HG02759 (cell line): ENCODE results near the gene KCTD2.
A peak's percentile ranks its signal among the peaks of the same experiment; 100 is the strongest.
"Not testable (repeated sequence)": the region's sequence is repeated elsewhere in the genome, so short reads cannot be mapped to it uniquely, and the experiment has no call there.

Experiments used
- ATAC-seq: cut with Tn5 transposase; IDR thresholded peaks from one replicate; pipeline ENCODE4 v1.9.1; 2021; ENCODE audit warnings: mild to moderate bottlenecking, moderate library complexity; ENCODE audit not compliant: unreplicated experiment

KCTD2 gene

DNA sequence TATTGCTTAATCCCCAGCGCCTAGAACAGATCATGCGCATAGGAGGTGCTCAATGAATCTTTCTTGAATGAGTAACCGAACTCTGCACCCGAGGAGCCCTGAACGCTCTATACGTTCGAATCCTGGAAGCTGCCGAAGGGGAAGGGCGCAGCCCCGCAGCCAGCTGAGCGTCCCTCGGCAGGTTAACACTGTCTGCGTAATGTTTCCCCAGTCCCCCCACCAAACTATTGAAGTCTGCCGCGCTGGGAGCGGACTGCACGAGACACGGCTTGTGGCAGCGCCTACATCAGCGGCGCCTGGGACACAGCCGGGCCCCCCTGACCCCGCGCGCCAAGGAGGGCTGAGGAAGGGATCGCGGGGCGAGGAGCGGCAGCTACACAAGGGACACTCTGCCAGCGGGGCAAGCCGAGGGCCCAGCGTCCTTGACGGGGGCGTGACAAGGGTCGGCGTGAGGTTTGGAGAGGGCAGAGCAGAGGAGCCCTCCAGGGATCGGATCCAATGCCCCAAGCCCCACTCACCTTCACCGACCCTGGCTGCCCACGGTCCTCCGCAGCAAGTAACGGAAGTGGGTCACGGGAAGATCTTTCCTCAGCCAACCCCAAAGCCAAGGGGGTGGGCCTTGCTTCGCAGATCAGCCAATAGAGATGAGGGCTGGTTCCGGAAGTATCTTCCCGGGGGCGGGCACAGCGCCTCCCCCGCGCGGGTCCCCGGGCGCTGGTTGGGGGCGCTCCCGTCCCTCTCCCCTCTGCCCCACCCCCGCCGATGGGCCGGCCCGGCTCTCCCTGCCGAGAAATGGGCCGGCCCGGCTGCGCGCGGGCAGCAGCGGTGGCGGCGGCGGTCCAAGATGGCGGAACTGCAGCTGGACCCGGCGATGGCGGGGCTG lies at the start of gene KCTD2, which contains the start of gene ATP5PD:
KCTD2 (plus strand) TSS at position 819 of the 883 bp plus-strand sequence; CDS start at position 845, 26 bp downstream.
ATP5PD (minus strand) TSS at position 563 of the 883 bp plus-strand sequence. CDS start 4,319 bp downstream, outside the sequence.
- ATAC-seq, result peak; percentile 90

- no peak for ATAC-seq
Observed at GRCh38 chr17:74998783-74999182, 48.2 kb upstream of the KCTD2 start.

GRCh38 chr17:74999523-74999922 lies 47.5 kb upstream of the KCTD2 start:
- no peak for ATAC-seq

DNA sequence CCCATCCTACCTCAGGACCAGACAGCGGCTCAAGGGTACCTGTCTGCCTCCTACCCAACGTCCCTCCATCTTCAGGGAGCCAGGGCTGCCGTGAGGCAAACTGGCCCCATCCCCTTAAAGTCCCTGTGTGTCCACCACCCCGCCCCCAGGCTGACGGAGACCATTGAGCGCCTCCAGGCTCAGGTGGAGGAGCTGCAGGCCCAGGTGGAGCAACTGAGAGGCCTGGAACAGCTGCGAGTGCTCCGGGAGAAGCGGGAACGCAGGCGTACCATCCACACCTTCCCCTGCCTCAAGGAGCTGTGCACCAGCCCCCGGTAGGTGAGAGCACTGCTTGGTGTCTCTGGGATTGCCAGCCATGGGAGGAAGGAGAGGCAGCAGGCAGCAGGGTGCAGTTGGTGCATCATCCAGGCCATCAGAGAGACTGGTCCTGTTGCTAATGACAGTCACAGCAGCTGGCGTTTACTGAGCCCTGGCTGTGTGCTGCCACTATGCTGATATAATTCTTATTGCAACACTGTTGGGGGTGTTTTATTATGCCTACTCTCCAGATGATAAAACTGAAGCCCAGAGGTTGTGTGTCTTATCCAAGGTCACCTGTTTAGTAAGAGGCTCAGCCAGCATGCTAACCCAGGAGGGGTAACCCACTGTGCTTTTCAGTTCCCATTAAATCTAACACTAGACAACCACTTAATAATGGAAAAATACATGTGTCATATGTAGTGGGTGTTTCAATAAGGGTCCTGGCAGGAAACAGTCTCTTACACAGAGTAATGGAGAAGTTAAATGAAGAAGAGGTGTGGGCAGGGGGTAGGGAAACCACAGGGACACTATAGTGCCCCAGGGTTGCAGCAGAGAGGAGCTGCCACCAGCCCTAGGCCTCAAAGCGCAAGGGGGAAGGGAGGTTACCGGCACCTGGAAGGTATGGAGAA lies 44.8 kb upstream of the KCTD2 start:
- ATAC-seq, result no peak

GRCh38 chr17:75003070-75003956 lies 43.7 kb upstream of the KCTD2 start:
- ATAC-seq, result no peak

DNA sequence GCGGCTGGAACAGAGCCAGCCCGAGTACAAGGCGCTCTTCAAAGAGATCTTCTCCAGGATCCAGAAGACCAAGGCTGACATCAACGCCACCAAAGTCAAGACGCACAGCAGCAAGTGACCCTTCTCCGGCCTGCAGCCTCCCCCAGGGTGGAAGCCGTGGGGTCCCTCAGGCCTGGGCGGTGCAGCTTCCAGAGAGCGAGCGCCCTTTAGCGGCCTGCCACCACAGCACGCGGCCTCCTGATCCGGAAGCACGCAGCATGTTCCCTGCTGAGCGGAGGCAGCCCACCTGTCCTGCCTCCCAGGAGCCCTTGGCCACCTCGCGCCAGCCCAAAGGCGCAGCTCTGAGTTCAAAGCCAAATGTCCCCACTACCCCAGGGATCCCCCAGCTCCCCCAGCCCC lies 43.1 kb upstream of the KCTD2 start:
- ATAC-seq, result no peak

DNA sequence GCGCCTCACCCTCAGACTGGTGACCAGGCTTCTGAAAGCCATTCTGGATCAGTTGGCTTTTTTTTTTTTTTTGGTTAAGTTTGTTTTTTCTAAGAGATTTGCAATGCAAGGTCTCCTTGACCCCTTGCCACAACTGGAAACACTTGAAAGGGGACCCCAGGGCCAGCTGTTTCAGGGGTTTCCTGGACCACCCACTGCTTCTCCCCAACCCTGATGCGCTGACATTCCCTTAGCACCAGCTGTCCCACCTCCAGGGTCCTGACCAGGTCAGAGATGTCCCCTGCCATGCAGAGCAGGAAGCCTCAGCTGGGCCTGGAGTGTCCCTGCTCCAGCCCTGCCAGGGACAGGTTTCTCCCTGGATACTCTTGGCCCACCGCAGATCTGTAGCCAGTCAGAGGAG lies 42.7 kb upstream of the KCTD2 start:
- ATAC-seq, result no peak

DNA sequence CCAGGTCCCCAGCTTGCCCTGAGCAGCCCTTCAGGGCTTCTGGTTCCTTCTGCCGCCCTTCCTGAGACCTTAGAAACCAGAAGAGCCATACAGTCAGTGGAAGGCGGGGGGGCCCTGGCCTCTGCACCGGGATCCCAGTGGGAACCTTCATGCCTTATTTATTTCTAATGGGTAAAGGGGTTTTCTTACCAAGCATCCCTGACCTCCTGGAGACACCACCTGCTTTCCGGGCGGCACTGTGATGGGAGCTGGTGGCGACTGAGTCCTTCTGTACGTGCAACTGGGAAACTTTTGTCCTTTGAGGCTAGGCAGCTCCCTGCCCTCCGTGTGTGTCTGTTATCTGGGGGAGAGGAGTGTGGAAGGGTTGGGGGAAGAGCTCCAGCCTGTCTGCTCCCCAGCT lies 41.7 kb upstream of the KCTD2 start:
- ATAC-seq, result no peak

- not testable (repeated sequence) for ATAC-seq
Observed at GRCh38 chr17:75006084-75006483, 40.9 kb upstream of the KCTD2 start.

- ATAC-seq, result no peak
Observed at GRCh38 chr17:75006653-75007052, 40.4 kb upstream of the KCTD2 start.

GRCh38 chr17:75008373-75008772 lies 38.7 kb upstream of the KCTD2 start:
- ATAC-seq, result no peak

DNA sequence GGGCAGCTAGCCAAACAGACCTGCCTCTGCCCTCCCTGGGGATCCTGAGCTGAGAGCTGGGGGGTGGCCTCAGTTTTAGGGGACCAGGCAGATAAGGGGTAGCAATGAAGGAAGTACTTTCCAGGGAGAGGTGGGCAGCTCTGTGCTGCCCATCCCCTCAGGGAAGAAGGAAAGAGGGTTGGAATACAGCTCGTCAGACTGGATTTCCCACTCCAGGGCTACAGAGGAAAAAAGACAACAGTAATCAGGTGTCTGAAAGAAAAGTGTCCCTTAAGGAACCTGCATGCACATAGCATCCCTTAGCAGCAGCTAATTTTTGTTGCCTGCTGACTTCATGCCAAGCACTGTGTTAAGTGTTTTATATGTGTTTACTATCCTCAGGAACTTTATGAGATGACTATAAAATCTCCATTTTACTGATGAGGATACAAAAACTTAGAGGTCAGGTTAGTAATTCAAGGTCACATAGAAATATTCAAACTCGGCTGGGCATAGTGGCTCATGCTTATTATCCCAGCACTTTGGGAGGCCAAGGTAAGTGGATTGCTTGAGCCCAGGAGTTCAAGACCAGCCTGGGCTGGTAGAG lies 37.8 kb upstream of the KCTD2 start:
- ATAC-seq, result no peak

- ATAC-seq, result no peak
Observed at GRCh38 chr17:75010683-75011400, 36.2 kb upstream of the KCTD2 start.

- ATAC-seq, result no peak
Observed at GRCh38 chr17:75011401-75012095, 35.5 kb upstream of the KCTD2 start.

DNA sequence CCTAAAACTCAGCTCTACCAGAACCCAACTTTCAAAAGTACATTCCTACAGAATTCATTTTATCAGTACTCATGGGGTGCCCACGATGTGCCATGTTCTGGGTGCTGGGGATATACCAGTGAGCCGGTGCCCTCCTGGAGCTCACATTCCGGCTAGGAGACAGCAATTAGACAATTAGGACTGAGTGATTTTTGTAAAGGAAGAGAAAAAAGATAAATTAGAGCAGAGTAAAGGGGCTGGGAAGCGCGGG lies 35.0 kb upstream of the KCTD2 start:
- ATAC-seq, result no peak

- peak; percentile 93 for ATAC-seq
Observed at GRCh38 chr17:75012346-75013091, 34.5 kb upstream of the KCTD2 start, which contains the start of gene MRPL58. Gene MRPL58, plus strand, starts transcription at chr17:75012670. Its CDS starts 17 bp downstream, at chr17:75012687.

DNA sequence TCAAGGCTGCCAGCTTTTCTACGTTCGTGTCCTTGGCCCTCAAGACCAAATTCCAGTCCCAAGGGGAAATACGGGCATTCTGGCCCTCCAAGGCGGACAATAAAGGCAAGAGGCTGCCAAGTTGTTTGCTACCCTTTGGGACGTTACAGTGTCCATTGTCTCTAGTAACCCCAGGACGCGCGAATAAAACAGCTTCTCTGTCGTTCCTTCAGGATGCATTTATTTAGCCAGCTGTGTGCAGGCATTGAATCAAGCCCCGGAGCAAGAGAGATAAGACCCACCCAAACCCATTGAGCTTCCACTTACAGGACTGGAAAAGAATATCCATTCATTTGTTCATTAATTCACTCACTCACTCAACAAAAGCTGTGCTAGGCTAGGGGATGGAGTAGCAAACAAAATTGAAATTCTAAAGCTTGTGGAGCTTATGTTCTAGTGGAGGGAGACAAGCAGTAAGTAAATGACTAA lies 33.9 kb upstream of the KCTD2 start:
- ATAC-seq, result no peak

DNA sequence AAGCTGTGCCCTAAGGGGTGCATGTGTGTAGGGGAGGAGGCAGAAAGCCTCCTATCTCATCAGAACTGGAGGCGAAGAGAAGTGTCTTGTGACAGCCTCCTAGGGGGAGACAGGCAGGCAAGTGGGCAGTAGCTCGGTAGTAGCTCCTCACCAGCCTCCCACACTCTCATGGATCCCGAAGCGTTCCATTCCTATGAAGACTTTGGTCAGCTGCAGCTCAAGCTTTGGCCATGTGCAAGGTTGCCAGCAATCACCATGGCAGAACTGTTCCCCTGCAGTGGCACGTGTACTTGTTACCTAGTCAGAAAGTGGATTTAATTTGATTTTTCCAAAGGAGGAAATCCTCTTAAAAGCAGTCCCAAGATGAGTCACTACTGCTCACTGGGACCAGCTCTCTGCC lies 27.9 kb upstream of the KCTD2 start:
- no peak for ATAC-seq
